Neural progenitor cell (in vitro differentiated cells): ENCODE results near the gene IL1RAP.

Experiments used
- EZH2 ChIP-seq: fragments of 200-600 bp; sonication (generic); IDR thresholded peaks from 2 replicates; pipeline ENCODE4 v1.6.1; 2017; ENCODE audit warnings: antibody characterized with exemption, mild to moderate bottlenecking, moderate library complexity
- EZH2phosphoT487 ChIP-seq: fragments of 200-600 bp; sonication (generic); IDR thresholded peaks from 2 replicates; pipeline ENCODE4 v1.6.1; 2017; ENCODE audit warnings: antibody characterized with exemption
- TF ChIP-seq, protein P1 (sequence below): fragments of 200-600 bp; sonication (generic); IDR thresholded peaks from 2 replicates; pipeline ENCODE4 v1.5.1; 2017; ENCODE audit warnings: antibody characterized with exemption, mild to moderate bottlenecking

DNA sequence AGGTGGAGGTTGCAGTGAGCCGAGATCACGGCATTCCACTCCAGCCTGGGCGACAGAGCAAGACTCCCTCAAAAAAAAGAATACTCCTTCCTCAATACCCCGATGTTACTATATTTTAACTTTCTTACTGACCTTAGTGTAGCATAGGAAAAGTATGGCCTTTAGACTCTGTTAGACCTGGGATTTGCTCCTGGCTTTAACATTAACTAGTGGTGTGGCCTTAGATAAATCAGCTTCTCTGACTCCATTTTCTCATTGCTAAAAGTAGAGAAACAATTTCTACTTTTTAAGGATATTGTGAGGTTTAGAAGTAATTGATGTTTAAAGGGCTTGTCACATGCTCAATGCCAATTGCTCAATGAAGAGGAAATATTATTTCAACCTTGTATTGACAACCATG, 7.6 kb upstream of the IL1RAP start:
- no peak for TF ChIP-seq EZH2phosphoT487
- TF ChIP-seq, protein P1, sequence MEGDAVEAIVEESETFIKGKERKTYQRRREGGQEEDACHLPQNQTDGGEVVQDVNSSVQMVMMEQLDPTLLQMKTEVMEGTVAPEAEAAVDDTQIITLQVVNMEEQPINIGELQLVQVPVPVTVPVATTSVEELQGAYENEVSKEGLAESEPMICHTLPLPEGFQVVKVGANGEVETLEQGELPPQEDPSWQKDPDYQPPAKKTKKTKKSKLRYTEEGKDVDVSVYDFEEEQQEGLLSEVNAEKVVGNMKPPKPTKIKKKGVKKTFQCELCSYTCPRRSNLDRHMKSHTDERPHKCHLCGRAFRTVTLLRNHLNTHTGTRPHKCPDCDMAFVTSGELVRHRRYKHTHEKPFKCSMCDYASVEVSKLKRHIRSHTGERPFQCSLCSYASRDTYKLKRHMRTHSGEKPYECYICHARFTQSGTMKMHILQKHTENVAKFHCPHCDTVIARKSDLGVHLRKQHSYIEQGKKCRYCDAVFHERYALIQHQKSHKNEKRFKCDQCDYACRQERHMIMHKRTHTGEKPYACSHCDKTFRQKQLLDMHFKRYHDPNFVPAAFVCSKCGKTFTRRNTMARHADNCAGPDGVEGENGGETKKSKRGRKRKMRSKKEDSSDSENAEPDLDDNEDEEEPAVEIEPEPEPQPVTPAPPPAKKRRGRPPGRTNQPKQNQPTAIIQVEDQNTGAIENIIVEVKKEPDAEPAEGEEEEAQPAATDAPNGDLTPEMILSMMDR, result no peak
- TF ChIP-seq EZH2, result no peak
